Smooth muscle cell (in vitro differentiated cells): ENCODE results near the gene AMPD3. TPM values are rescaled to one million over a fixed set of nuclear protein-coding genes. Genes with fewer than 3 reads are reported as not detected.
"Not testable (repeated sequence)": the region's sequence is repeated elsewhere in the genome, so short reads cannot be mapped to it uniquely, and the experiment has no call there.

Experiments used
- DNase-seq: peaks from one replicate; lab custom pipeline; 2025; ENCODE audit not compliant: unreplicated experiment; lab: John Stamatoyannopoulos, UW
- H2AFZ ChIP-seq: fragments of 200-600 bp; sonication (generic); 2 replicates; pipeline ENCODE4 v1.6.0; 2016; ENCODE audit warnings: antibody characterized with exemption, low read depth, mild to moderate bottlenecking
- H3F3A ChIP-seq: fragments of 200-600 bp; sonication (generic); 2 replicates; pipeline ENCODE4 v1.6.0; 2017; ENCODE audit warnings: antibody characterized with exemption, low read depth
- H3K27ac ChIP-seq: fragments of 200-600 bp; sonication (generic); 2 replicates; pipeline ENCODE4 v1.5.1; 2016; ENCODE audit warnings: low read depth, mild to moderate bottlenecking
- H3K27me3 ChIP-seq: fragments of 200-600 bp; sonication (generic); 2 replicates; pipeline ENCODE4 v1.6.1; 2016; ENCODE audit warnings: low read depth, mild to moderate bottlenecking
- H3K36me3 ChIP-seq: fragments of 200-600 bp; sonication (generic); 2 replicates; pipeline ENCODE4 v1.5.1; 2016; ENCODE audit warnings: low read depth
- H3K4me1 ChIP-seq: fragments of 200-600 bp; sonication (generic); 2 replicates; pipeline ENCODE4 v1.5.1; 2016; ENCODE audit warnings: low read depth
- H3K4me2 ChIP-seq: fragments of 200-600 bp; sonication (generic); 2 replicates; pipeline ENCODE4 v1.6.0; 2016; ENCODE audit warnings: mild to moderate bottlenecking
- H3K4me3 ChIP-seq: fragments of 200-600 bp; sonication (generic); 2 replicates; pipeline ENCODE4 v1.5.1; 2016; ENCODE audit warnings: mild to moderate bottlenecking
- H3K79me2 ChIP-seq: fragments of 200-600 bp; sonication (generic); 2 replicates; pipeline ENCODE4 v1.6.0; 2016; ENCODE audit warnings: low read depth, mild to moderate bottlenecking
- H3K9ac ChIP-seq: fragments of 200-600 bp; sonication (generic); 2 replicates; pipeline ENCODE4 v1.6.0; 2016; ENCODE audit warnings: low read depth
- H3K9me3 ChIP-seq: fragments of 200-600 bp; sonication (generic); replicated peaks from 2 replicates; pipeline ENCODE4 v1.5.1; 2016; ENCODE audit warnings: low read depth
- H4K20me1 ChIP-seq: fragments of 200-600 bp; sonication (generic); 2 replicates; pipeline ENCODE4 v1.6.0; 2016; ENCODE audit warnings: low read depth
- WGBS: methylation state at CpG from one replicate; pipeline ENCODE4 v1.1.7; 2016; ENCODE audit warnings: low lambda C conversion rate; 5-methylcytosine and 5-hydroxymethylcytosine counted together
- polyA plus RNA-seq: library from polyadenylated mRNA; unstranded; fragments of >200 nt; fragmentation: Nextera tagmentation; extraction: Ambion mirVana; gene quantifications from 2 replicates; pipeline ENCODE4 v1.2.1, GENCODE V29; 2016
- total RNA-seq: library from RNA; depleted of rRNA; stranded (reverse); fragments of >200 nt; gene quantifications from 2 replicates; pipeline ENCODE4 v1.2.3, GENCODE V29; 2014
- TF ChIP-seq, protein P1 (sequence below): fragments of 200-600 bp; sonication (generic); IDR thresholded peaks from 2 replicates; pipeline ENCODE4 v1.5.1; 2017; ENCODE audit warnings: borderline replicate concordance, mild to moderate bottlenecking, antibody characterized with exemption; ENCODE audit not compliant: insufficient read depth, poor library complexity, severe bottlenecking

Gene AMPD3
- total and polyA plus RNA-seq, 2 experiments from 2014 or later = 0.67 to 3.6 TPM

GRCh38 chr11:10432493-10432892, 22.6 kb upstream of the AMPD3 start:
- TF ChIP-seq, protein P1, sequence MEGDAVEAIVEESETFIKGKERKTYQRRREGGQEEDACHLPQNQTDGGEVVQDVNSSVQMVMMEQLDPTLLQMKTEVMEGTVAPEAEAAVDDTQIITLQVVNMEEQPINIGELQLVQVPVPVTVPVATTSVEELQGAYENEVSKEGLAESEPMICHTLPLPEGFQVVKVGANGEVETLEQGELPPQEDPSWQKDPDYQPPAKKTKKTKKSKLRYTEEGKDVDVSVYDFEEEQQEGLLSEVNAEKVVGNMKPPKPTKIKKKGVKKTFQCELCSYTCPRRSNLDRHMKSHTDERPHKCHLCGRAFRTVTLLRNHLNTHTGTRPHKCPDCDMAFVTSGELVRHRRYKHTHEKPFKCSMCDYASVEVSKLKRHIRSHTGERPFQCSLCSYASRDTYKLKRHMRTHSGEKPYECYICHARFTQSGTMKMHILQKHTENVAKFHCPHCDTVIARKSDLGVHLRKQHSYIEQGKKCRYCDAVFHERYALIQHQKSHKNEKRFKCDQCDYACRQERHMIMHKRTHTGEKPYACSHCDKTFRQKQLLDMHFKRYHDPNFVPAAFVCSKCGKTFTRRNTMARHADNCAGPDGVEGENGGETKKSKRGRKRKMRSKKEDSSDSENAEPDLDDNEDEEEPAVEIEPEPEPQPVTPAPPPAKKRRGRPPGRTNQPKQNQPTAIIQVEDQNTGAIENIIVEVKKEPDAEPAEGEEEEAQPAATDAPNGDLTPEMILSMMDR = no peak
- no peaks in the 10 kb centered on the region for H3K4me1 ChIP-seq
- peaks cover 11% of the 10 kb centered on the region for H3K27me3 ChIP-seq
- H3K9me3 ChIP-seq = no peaks in the 10 kb centered on the region
- no peaks in the 10 kb centered on the region for H3K79me2 ChIP-seq
- H4K20me1 ChIP-seq = no peaks in the 10 kb centered on the region
- H3K4me2 ChIP-seq = no peak overlapping the region
- WGBS = 80% methylated on average over 1 of the region's 1 CpG
- no peak overlapping the region for H2AFZ ChIP-seq
- DNase-seq = no peak
- no peaks in the 10 kb centered on the region for H3F3A ChIP-seq
- H3K27ac ChIP-seq = no peak overlapping the region
- H3K9ac ChIP-seq = no peak overlapping the region
- no peaks in the 10 kb centered on the region for H3K36me3 ChIP-seq
- no peak overlapping the region for H3K4me3 ChIP-seq

DNA sequence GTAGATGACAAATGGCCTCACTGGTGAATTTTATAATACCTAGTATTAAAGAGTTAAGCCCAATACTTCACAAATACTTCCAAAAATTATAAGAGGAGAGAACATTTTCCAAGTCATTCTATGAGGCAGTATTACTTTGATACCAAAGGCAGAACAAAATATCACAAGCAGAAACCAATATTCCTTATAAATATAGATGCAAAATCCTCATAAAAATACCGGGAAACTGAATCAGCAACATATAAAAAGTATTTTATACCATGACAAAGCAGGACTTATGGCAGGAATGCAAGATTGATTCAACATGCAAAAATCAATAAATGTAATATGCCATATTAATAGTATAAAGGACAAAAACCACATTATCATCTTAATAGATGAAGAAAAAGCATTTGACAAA, 22.1 kb upstream of the AMPD3 start:
- H3K4me1 ChIP-seq = no peaks in the 10 kb centered on the region
- no peak for DNase-seq
- H2AFZ ChIP-seq = no peak overlapping the region
- H3K27me3 ChIP-seq = peaks cover 11% of the 10 kb centered on the region
- H3K4me3 ChIP-seq = no peak overlapping the region
- 80% methylated on average over 1 of the region's 1 CpG for WGBS
- no peak overlapping the region for H3K9ac ChIP-seq
- H4K20me1 ChIP-seq = no peaks in the 10 kb centered on the region
- H3K27ac ChIP-seq = no peak overlapping the region
- H3F3A ChIP-seq = no peaks in the 10 kb centered on the region
- no peaks in the 10 kb centered on the region for H3K79me2 ChIP-seq
- TF ChIP-seq, protein P1 = no peak
- no peak overlapping the region for H3K4me2 ChIP-seq
- no peaks in the 10 kb centered on the region for H3K36me3 ChIP-seq
- no peaks in the 10 kb centered on the region for H3K9me3 ChIP-seq

- WGBS = 95% methylated on average over 1 of the region's 1 CpG
- TF ChIP-seq, protein P1 = no peak
- Histone ChIP-seq H3K4me2 (no peak overlapping the region), H3K36me3 (no peaks in the 10 kb centered on the region), H2AFZ (no peak overlapping the region), H3K27me3 (peaks cover 11% of the 10 kb centered on the region), H3K4me1 (no peaks in the 10 kb centered on the region), H3F3A (no peaks in the 10 kb centered on the region), H4K20me1 (no peaks in the 10 kb centered on the region), H3K27ac (no peak overlapping the region), H3K79me2 (no peaks in the 10 kb centered on the region), H3K9ac (no peak overlapping the region), H3K4me3 (no peak overlapping the region), H3K9me3 (no peaks in the 10 kb centered on the region)
- DNase-seq = no peak
These were observed 18.8 kb upstream of the AMPD3 start for GRCh38 chr11:10436224-10436623.

DNA sequence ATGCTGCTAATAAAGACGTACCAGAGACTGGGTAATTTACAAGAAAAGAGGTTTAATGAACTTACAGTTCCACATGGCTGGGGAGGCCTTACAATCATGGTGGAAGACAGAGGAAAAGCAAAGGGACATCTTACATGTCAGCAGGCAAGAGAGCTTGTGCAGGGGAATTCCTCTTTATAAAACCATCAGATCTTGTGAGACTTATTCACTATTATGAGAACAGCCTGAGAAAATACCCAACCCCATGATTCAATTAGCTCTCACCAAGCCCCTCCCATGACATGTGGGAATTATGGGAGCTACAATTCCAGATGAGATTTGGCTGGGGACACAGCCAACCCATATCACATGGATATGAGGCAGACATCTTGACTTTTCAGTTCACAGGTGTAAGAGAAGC, 18.4 kb upstream of the AMPD3 start:
- not testable (repeated sequence) for H3F3A ChIP-seq, H3K27me3 ChIP-seq, H3K9me3 ChIP-seq, H3K4me3 ChIP-seq, H3K27ac ChIP-seq, H3K79me2 ChIP-seq, DNase-seq, H3K9ac ChIP-seq, H3K4me2 ChIP-seq, H2AFZ ChIP-seq, H4K20me1 ChIP-seq, H3K36me3 ChIP-seq, H3K4me1 ChIP-seq
- 86% methylated on average over 1 of the region's 1 CpG for WGBS
